ENCODE data around the gene ACKR2.
"Not testable (repeated sequence)": the region's sequence is repeated elsewhere in the genome, so short reads cannot be mapped to it uniquely, and the experiment has no call there.

The ACKR2 gene

GRCh38 chr3:42804831-42805132 lies 4.5 kb upstream of the ACKR2 start:
- in situ Hi-C loops (cut with MboI; ENCODE audit: low sequenced_read_pairs, unreplicated experiment): no loop called here
- TF ChIP-seq, protein P1, sequence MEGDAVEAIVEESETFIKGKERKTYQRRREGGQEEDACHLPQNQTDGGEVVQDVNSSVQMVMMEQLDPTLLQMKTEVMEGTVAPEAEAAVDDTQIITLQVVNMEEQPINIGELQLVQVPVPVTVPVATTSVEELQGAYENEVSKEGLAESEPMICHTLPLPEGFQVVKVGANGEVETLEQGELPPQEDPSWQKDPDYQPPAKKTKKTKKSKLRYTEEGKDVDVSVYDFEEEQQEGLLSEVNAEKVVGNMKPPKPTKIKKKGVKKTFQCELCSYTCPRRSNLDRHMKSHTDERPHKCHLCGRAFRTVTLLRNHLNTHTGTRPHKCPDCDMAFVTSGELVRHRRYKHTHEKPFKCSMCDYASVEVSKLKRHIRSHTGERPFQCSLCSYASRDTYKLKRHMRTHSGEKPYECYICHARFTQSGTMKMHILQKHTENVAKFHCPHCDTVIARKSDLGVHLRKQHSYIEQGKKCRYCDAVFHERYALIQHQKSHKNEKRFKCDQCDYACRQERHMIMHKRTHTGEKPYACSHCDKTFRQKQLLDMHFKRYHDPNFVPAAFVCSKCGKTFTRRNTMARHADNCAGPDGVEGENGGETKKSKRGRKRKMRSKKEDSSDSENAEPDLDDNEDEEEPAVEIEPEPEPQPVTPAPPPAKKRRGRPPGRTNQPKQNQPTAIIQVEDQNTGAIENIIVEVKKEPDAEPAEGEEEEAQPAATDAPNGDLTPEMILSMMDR (IDR thresholded peaks at IDR 0.05; ENCODE audit: borderline replicate concordance, control extremely low read depth, extremely low read depth, insufficient read depth, missing control alignments): no peak
- DNase-seq (ENCODE audit: low spot score): no peak

DNA sequence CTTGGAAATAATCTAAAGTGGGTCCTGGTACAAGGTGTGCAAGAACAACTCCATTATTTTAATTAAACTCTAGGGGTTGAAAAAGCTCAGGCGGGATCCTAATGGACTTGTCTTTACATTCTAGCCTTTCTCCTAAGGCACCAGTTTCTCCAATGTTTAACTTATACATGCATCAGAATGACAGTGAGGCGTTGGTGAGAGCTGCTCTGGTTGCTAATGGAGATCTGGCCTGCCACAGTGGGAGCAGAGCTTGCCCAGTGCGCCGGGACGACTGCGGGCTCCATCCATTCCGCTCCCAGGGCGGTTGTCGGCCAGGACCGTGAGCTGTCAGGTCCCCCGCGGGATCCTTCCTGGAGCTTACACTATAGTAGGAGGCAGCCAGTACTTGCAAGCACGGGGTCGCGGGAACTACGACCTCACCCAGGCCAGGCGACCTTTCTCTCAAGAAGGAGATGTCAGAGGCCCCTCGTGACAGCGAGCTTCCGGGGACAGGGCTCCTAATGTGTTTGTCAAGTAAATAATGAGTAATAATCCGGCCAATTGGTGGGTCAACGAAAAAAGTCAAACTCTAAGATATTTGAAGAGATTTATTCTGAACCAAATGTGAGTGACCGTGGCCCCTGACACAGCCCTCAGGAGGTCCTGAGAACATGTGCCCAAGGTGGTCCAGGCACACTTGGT lies 4.0 kb upstream of the ACKR2 start:
- peak; percentile 31 for DNase-seq (ENCODE audit: low spot score)
- in situ Hi-C loops (cut with MboI; ENCODE audit: low sequenced_read_pairs, unreplicated experiment): no loop called here
- TF ChIP-seq, protein P1 (IDR thresholded peaks at IDR 0.05; ENCODE audit: borderline replicate concordance, control extremely low read depth, extremely low read depth, insufficient read depth, missing control alignments): no peak

GRCh38 chr3:42807929-42808328 lies 1.3 kb upstream of the ACKR2 start:
- DNase-seq (ENCODE audit: low spot score): no peak
- in situ Hi-C loops (cut with MboI; ENCODE audit: low sequenced_read_pairs, unreplicated experiment): no loop called here
- TF ChIP-seq, protein P1 (IDR thresholded peaks at IDR 0.05; ENCODE audit: borderline replicate concordance, control extremely low read depth, extremely low read depth, insufficient read depth, missing control alignments): no peak

DNA sequence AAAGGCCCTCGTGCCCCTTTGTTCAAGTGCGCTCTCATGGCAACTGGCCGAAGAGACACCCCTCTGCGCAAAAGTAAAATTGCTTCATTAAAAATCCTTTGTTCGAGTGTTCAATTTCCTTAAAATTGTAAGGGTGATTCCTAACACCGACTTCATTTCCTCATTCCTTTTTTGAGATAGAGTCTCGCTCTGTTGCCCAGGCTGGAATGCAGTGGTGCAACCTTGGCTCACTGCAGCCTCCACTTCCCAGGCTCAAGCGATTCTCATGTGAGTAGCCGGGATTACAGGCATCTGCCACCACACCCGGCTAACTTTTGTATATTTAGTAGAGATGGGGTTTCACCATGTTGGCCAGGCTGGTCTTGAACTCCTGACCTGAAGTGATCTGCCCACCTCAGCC lies 1.5 kb downstream of the ACKR2 start:
- in situ Hi-C loops (cut with MboI; ENCODE audit: low sequenced_read_pairs, unreplicated experiment); DNase-seq (ENCODE audit: low spot score): not testable (repeated sequence)

GRCh38 chr3:42811118-42811883 lies 2.1 kb downstream of the ACKR2 start:
- not testable (repeated sequence) for DNase-seq (ENCODE audit: low spot score)

DNA sequence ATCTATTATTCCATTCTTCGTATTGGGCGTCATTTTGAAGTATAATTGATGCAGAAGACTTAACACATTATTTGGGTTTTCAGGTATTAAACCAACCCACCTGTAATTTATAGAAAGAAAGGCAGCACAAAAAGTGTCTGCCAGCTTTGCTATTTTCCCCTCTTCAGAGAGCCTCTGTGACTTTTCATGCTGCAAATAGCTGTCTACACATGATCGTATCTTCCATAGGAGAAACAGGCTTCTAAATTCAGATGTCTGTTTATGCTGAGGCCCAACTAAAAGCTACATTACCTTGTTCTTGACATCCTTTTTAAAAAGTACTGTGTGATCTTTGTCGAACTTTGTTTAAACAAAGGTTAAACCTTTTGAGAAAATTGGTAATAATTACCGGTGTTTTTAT lies 5.0 kb downstream of the ACKR2 start:
- in situ Hi-C loops (cut with MboI; ENCODE audit: low sequenced_read_pairs, unreplicated experiment): no loop called here
- DNase-seq (ENCODE audit: low spot score): no peak
- TF ChIP-seq, protein P1 (IDR thresholded peaks at IDR 0.05; ENCODE audit: borderline replicate concordance, control extremely low read depth, extremely low read depth, insufficient read depth, missing control alignments): no peak

More at GRCh38 chr3:42811118-42811883, 2.1 kb downstream of the ACKR2 start:
- in situ Hi-C loops (cut with MboI; ENCODE audit: low sequenced_read_pairs, unreplicated experiment): not testable (repeated sequence)

DNA sequence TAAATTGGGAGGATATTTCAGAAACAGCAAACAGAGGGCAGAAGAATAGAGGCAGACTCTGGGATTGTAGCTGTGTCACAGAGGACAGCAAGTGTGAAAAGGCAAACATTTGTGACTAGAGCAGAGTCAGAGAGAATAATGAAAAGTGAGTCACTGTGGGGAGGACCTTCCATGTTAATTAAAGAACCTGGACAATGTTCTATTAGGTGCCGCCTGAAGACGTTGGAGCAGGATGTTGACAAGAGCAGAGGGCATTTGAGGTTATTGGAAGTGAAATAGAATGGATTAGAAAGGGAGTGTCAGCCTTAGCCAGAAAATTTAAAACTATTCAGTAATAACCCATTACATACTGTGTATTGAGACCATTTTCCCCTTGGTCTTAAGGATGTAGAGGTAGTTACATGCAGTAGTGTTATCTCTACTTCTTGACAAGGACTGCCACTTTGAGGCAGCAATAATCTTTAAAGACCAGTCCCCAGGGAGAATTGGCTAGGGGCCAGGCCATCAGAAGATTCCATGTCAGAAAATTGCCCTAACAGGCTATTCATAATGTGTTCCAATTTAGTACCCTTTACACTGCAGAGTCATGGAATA lies 5.8 kb downstream of the ACKR2 start:
- in situ Hi-C loops (cut with MboI; ENCODE audit: low sequenced_read_pairs, unreplicated experiment): no loop called here
- DNase-seq (ENCODE audit: low spot score): no peak
- TF ChIP-seq, protein P1 (IDR thresholded peaks at IDR 0.05; ENCODE audit: borderline replicate concordance, control extremely low read depth, extremely low read depth, insufficient read depth, missing control alignments): no peak

All from GM13976 (cell line).